ENCODE results near the gene OR56A3.
"Not testable (repeated sequence)": the region's sequence is repeated elsewhere in the genome, so short reads cannot be mapped to it uniquely, and the experiment has no call there.

OR56A3 gene

DNA sequence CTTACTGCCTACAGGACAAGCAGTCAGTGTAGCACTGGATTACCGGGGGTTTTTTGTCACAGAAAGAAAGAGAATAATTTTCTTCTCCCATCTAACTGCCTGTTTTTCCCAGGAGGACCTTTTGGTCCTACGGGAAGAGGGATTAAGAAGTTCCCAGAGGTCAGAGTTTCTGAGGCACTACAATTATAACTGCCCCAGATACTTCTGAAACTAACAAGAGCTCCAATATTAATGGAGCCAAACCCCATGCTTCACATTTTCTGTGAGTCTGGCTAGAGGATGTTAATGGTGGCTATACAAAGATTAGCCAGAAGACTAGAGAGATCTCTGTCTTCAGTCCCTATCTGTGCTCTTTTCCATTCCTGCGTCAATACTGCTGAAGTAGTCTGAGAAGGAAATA lies at the start of gene OR56A3:
Gene OR56A3, plus strand, starts transcription at position 301 of the 400 bp plus-strand sequence. CDS start 5,096 bp downstream, outside the sequence.
- DNase-seq (ENCODE audit: low read depth in 3 of 3) = no peak

DNA sequence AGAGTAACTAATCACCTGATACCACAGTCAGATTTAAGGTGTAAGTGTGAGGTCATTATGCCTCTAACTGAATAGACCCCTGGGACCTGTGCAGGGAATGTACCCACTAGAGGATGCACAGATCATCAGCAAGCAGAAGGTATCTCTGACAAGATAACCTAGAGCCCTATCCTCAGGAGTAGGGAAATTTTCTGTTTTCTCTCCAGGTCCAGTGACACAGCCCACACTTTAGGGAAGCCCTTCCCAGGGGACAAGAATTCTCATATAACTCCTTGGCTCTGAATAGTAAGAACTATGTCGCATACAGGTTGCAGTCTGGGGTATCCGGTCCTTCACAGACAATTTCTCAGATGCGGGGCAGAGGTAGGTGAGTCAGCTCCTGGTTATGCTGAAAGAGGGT lies 49.1 kb upstream of the OR56A3 start, which contains the start of gene OR52E5:
Gene OR52E5, plus strand, starts transcription at position 301 of the 400 bp plus-strand sequence. CDS start 7,569 bp downstream, outside the sequence.
- DNase-seq (ENCODE audit: low read depth in 3 of 3) = no peak

GRCh38 chr11:5899534-5899933 lies 42.5 kb upstream of the OR56A3 start:
- DNase-seq (ENCODE audit: low read depth in 3 of 3) = no peak

DNA sequence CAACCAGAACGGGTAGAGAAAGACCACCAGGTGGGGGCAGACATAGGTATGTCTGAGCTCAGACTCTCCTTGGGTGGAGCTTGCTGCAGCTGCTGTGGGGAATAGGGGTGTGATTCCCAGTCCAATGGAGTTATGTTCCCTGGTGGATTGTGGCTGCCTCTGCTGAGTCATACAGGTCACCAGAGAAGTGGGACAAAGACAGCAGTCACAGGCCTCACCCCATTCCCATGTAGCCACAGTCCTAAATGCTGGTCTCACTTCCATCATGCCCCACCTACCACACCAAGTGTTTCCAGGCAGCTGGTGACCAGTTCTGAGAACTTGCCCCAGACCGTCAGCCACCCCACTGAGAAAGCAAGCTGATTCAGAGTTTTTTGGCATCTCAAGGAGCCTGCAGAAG lies 31.5 kb upstream of the OR56A3 start:
- DNase-seq (ENCODE audit: low read depth in 3 of 3) = no peak

DNA sequence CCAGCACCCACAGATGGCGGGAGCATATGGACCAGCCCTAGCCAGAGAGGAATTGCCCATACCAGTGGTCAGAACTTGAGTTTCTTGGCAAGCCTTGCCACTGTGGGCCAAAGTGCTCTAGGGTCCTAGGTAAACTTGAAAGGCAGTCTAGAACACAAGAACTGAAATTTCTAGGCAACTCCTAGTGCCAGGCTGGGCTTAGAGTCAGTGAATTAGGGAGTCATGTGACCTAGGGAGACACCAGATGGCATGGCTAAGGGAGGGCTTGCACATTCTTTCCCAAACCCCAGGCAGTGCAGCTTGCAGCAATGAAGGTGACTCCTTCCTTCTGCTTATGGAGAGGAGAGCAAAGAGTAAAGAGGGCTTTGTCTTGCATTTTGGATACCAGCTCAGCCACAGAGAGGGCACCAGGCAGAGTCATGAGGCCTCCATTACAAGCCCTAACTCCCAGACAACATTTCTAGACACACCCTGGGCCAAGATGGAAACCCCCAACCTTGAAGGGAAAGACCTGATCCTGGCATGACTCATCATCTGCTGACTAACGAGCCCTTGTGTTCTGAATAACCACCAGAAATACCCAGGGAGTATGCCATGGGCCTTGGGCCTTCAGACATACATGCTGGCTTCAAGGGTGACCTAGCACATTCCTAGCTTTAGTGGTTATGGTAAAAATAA lies 19.2 kb upstream of the OR56A3 start:
- DNase-seq (ENCODE audit: low read depth in 3 of 3) = peak in 1 of 3 experiments; percentile 2

- DNase-seq (ENCODE audit: low read depth in 3 of 3) = no peak
These were observed 18.6 kb upstream of the OR56A3 start for GRCh38 chr11:5923427-5923776.

GRCh38 chr11:5923794-5924193 lies 18.3 kb upstream of the OR56A3 start:
- DNase-seq (ENCODE audit: low read depth in 3 of 3) = no peak

DNA sequence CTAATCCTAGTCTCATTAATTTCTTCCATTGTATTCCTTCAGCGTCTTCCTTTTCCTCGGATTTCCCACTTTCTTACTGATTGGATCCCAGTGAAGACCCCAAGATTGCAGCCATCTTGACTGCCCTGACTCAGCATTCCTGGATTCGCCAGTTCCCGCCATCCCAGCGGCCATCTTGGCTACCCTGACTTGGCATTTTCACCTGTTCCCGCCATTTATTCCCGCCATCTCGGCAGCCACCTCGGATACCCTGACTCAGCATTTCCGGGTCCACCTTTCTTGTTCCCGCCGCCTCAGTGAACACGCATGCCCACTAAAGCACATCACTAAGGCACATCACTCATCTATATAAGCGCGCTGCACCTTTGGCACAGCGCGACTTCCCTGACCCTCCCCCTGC lies 13.8 kb upstream of the OR56A3 start:
- no peak for DNase-seq (ENCODE audit: low read depth in 3 of 3)

DNA sequence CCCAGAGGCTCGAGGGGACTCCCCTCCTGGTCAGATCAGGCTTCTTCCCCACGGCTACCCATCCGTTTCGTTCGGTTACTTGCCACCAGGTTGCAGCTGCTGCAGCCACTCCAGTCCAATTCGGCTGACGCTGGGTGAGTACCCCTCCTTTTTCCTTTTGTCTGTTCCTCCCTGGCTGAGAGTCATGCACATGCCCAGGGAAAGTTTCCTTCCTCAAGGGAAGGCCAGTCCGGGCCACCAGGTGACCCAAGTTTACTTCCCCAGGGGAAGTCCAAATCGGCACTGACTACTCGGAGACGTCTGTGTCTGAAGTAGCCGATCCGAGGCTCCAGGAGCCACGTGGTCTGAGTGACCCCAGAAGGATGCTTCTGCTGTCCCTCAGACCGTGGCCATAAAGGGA lies 13.2 kb upstream of the OR56A3 start:
- DNase-seq (ENCODE audit: low read depth in 3 of 3) = no peak

GRCh38 chr11:5929571-5930368 lies 12.3 kb upstream of the OR56A3 start:
- DNase-seq (ENCODE audit: low read depth in 3 of 3) = no peak

- no peak for DNase-seq (ENCODE audit: low read depth in 3 of 3)
These were observed 11.4 kb upstream of the OR56A3 start for GRCh38 chr11:5930614-5931013.

GRCh38 chr11:5931061-5931460 lies 11.0 kb upstream of the OR56A3 start:
- DNase-seq (ENCODE audit: low read depth in 3 of 3) = no peak

DNA sequence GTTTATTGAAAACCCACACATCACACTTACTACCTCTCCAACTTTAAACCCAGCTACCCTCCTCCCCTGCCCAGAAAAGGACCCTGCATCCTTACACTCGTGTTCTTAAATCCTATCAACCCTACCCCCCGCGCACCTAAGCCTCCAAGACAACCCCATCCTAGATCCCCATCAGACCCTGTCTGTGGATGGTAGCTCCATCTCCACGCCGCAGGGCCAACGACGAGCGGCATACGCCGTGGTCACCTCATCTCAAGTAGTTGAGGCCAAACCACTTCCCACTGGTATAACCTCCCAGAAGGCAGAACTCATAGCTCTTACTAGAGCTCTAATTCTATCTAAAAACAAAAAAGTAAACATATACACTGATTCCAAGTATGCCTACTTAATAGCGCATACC lies 9.4 kb upstream of the OR56A3 start:
- no peak for DNase-seq (ENCODE audit: low read depth in 3 of 3)

GRCh38 chr11:5933116-5933515 lies 8.9 kb upstream of the OR56A3 start:
- DNase-seq (ENCODE audit: low read depth in 3 of 3) = no peak

- no peak for DNase-seq (ENCODE audit: low read depth in 3 of 3)
These were observed 4.0 kb upstream of the OR56A3 start for GRCh38 chr11:5937868-5938602.

- DNase-seq (ENCODE audit: low read depth in 3 of 3) = no peak
These were observed 3.5 kb upstream of the OR56A3 start for GRCh38 chr11:5938603-5938965.

- DNase-seq (ENCODE audit: low read depth in 3 of 3) = no peak
These were observed 1.3 kb upstream of the OR56A3 start for GRCh38 chr11:5940748-5941147.

DNA sequence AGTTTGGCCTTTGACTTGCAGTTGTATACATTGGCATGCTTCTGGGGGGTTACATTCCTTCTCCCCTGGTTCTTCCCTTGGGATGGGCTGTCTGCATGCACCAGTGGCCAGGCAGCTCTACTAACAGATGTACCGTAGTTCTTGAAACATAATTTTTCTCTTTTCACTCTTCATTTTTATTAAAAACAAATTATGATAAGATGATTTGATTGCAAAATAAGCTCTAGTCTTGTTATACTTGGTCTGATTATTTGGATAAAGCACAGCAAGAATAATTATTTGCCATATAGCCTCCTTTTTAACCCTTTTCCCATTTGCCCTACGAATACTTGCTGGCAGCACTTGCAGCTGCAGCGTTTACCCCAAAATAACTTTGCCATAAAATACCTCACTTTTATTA lies 13.5 kb downstream of the OR56A3 start:
- DNase-seq (ENCODE audit: low read depth in 3 of 3) = no peak

GRCh38 chr11:5960704-5961320 lies 18.8 kb downstream of the OR56A3 start:
- not testable (repeated sequence) for DNase-seq (ENCODE audit: low read depth in 3 of 3)

DNA sequence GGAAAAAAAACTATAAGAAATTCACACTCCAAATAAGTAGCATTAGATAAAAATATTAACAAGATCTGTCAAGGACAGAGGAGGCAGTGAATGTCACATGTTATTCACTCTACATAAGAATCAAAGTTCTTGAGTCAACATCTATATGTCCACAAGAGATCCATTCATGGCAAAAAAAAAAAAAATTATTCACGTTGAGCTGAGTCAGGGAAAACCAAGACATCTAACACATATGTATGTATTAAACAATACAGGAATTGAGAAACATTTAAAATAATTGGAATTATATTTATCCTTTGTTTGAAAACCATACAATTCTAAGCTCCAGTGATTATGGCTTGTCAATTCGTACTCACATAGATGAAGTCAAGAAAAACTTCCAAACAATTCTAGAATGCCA lies 24.9 kb downstream of the OR56A3 start:
- no peak for DNase-seq (ENCODE audit: low read depth in 3 of 3)

- DNase-seq (ENCODE audit: low read depth in 3 of 3) = no peak
These were observed 25.7 kb downstream of the OR56A3 start for GRCh38 chr11:5967708-5968107.

DNA sequence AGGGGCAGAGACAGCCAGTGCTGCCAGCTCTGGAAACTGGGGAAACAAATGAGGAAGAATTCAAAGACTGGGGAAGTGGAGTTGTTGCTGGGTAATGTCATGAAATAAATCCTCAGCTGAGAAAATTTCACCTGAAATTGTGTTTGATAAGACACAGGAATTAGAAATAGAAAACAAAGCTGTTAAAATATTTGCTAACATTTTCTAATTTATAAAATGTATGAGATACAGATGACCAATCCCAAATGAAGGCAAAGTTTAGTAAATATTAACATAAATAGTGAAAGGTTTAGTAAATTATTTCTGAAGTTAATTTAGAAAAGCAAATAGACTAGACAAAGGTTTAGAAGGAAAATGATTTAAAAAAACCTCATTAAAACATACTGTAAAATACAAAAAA lies 26.3 kb downstream of the OR56A3 start, which contains the start of gene OR56A5:
Gene OR56A5, minus strand, starts transcription at position 101 of the 400 bp plus-strand sequence. Its CDS starts 0 bp downstream, at position 101.
- no peak for DNase-seq (ENCODE audit: low read depth in 3 of 3)
